HG02870 (cell line): ENCODE measurements around the gene PHLPP1.
"Not testable (repeated sequence)": the region's sequence is repeated elsewhere in the genome, so short reads cannot be mapped to it uniquely, and the experiment has no call there.

Experiments
- ATAC-seq: cut with Tn5 transposase; IDR thresholded peaks from one replicate; pipeline ENCODE4 v1.9.1; 2021; ENCODE audit warnings: mild to moderate bottlenecking, moderate library complexity; ENCODE audit not compliant: unreplicated experiment

The PHLPP1 gene

DNA sequence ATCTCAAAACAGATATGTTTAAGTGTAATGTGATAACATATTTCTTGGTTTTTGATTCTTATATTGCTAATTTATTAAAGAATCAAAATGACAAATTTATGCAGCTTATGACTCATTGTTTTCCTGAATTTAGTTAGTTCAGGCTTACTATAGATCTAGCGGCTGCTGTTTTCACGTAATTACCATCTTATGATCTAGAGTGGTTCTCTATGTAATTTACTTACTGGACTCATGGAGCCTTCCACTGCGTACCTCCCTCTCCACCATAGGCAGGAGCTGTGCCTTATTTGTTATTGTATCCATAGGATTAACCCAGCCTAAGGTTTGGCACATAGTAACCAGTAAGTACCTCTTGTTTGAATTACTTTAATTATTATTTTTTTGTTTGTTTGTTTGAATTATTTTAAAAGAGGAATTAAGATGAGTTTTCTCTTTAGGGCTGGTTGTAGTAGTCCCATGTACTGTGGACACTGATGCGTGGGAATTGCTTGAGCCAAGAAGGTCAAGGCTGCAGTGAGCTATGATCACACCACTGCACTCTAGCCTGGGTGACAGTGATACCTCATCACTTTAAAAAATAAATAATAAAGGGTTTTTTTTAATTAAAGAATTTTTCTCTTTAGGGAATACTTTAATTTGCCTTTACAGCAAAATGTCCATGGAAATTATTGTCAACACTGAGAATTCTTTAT is 165.5 kb downstream of the PHLPP1 start:
- no peak for ATAC-seq

DNA sequence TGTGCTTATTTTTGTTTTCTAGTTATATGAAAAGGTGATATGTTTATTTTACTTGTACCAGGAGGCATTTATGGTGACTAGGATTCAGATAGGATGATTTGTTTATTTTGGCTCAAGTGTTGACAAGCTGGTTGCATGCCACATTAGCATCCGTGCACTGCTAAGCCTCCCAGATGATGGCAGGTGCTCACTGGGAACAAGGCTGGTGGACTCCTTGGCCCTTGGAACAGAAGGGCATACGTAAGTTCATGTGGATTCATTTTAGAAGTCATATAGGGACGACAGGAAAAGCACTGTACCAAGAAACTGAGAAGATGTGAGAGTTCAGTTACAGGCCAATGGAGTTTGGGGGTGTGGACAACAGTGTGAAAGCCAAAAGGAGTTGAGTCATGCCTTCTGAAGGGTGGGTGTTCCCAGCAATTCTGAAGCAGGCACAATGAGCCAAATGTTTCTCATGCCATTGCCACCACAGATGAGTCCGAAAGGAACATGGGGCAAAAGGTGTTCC is 166.2 kb downstream of the PHLPP1 start:
- no peak for ATAC-seq

- ATAC-seq = no peak
Observed at GRCh38 chr18:62883937-62884735, 168.8 kb downstream of the PHLPP1 start.

DNA sequence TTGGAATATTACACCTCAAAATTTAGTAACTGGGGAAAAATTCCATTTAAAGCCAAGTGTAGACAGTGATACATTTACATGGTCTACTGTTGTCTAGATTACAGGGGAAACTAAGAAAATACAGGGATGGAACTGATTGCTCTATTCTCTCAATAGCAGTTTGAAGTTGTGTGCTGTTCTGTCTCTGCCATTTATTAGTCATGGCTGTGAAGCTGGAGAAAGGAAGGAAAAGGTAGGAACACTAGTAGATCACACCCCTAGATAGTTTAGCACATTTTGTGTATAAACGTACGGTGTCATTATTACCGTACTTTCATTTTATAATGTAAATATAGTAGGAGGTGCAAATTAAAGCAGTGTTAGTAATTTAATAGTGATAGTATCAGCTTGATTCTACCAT is 170.5 kb downstream of the PHLPP1 start:
- no peak for ATAC-seq

- ATAC-seq = no peak
Observed at GRCh38 chr18:62894681-62895390, 179.5 kb downstream of the PHLPP1 start.

DNA sequence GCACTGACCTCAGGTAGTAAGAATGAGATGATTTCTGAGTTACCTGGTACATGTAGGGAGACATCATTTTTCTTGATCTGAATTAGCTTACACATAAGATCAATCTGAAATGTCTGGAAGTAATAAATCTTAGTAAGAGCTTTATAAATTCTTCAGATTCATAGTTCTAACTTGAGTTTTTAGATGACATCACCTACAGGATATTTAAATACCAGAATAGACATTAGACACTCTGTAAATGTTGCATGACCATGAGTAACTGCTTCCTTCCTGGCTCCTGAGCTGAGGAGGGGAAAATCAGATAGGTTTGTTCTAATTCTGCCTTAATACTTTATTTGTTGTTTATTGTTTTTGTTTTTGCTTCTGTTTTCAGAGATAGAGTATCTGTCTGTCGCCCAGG is 181.8 kb downstream of the PHLPP1 start:
- ATAC-seq = no peak

- ATAC-seq = peak; percentile 100
Observed at GRCh38 chr18:62898359-62898758, 183.0 kb downstream of the PHLPP1 start.

DNA sequence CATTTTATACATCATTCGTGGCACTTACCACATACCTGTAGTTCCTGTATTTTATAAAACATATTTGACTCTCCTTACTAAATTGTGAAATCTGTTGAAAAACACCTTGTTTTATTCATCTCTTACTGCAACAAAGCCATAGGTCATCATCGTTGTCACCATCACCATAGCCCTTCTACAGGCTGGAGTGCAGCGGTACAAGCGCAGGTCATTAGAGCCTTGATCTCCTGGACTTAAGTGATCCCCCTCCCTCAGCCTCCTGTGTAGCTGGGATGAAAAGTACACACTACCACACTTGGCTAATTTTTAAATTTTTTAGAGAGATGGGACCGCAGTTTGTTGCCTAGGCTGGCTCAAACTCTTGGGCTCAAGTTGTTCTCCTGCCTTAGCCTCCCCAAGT is 184.2 kb downstream of the PHLPP1 start:
- no peak for ATAC-seq

DNA sequence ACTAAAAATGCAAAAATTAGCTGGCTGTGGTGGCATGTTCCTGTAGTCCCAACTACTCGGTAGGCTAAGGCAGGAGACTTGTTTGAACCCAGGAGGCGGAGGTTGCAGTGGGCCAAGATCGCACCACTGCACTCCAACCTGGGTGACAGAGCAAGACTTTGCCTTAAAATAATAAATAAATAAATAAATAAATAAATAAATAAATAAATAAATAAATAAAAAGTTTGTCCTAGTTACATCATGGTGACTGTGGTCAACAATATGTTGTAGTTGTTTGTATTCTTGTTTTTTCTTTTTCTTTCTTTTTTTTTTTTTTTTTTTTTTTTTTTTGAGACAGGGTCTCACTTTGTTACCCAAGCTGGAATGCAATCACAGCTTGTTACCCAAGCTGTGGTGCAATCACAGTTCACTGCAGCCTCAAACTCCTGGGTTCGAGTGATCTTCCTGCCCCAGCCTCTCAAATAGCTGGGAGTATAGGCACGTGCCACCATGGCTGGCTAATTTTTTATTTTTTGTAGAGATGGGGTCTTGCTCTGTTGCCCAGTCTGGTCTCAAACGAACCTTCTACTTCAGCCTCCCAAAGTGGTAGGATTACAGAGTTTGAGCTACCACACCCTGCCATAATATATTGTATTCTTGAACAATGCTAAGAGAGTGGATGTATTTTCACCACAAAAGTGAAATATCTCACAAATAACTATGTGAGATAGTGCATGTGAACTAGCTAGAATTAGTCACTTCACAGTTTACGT is 185.0 kb downstream of the PHLPP1 start:
- no peak for ATAC-seq

- no peak for ATAC-seq
Observed at GRCh38 chr18:62902776-62903175, 187.4 kb downstream of the PHLPP1 start.

DNA sequence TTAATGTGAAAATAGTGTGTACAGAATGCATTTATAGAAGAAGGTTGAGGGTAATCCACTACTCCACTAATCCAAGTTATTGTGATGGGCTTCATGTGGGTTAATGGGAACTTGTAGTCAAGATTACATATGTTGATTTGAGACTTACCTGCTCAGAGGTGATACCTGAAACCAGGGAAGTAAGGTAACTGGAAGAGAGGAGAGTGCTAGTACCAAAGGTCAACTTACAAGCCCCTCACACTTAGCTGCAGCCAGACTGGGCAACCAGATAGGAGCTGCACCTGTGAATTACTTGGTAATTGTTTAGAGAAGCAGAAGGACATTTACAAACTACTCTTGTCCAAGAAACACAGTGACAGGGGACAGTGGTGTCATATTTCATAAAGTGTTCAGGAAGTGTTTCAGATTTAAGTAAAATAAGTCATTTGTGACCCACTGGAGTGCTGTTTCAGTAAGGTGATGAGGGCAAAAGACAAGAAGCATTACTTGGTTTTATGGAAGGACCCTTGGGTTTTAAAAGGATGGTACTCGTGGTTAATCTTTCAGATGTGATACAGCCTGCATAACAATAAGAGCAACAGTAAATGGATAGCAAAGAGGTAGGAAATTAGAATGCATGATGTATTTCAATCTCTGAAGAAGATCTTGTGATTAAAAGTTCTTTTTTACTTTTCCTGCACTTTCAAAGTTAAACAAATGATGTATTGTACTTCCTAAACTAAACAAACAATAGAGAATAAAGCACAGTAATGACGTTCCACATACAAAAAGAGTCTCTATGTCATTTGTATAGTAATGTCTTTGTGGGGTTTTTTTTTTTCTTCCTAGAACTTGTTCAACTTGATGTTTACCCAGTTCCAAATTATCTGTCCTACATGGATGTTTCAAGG is 189.3 kb downstream of the PHLPP1 start:
- ATAC-seq = no peak

GRCh38 chr18:62912885-62913284 is 197.5 kb downstream of the PHLPP1 start:
- ATAC-seq = no peak

GRCh38 chr18:62913824-62914223 is 198.5 kb downstream of the PHLPP1 start:
- ATAC-seq = not testable (repeated sequence)

DNA sequence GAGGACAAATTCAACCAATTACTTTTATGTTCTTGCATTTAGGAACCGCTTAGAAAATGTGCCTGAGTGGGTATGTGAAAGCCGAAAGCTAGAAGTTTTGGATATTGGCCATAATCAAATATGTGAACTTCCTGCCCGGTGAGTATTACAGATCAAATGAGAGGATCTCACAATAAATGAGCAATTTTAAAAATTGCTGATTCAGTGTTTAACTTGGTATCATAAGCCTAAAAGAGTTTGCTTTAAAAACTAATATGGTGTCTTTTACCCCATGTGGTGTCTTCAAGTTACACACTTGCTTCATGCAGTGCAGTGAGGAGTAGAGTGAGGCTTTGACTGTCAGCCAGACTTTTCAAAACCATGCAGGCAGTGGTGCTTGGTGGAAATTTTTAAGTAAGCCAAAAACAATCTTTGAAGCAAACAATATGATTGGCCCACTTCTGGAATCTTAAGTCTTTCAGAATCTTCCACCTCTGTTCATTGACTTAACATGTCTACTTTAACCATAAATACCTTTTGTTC is 199.6 kb downstream of the PHLPP1 start:
- no peak for ATAC-seq

DNA sequence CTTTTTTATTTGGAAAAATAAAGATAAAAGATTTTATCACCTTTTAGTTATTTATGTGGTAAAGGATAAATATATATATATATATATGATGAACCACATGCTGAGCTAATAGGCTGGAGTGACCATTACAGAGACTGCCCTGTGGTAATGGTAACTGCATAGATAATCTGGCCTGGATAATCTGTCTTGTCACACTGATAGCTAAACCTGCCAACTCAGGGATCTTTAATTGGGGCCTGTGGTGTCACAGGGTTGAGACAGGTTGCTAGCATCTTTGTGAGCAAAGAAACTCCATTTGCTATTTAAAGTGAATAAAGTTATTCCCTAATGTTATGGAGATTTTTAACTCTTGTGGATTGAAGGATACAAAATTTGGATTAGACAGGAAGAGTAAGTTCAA is 203.0 kb downstream of the PHLPP1 start:
- no peak for ATAC-seq

- ATAC-seq = no peak
Observed at GRCh38 chr18:62919109-62919838, 203.9 kb downstream of the PHLPP1 start.

- no peak for ATAC-seq
Observed at GRCh38 chr18:62925031-62925688, 209.8 kb downstream of the PHLPP1 start.

DNA sequence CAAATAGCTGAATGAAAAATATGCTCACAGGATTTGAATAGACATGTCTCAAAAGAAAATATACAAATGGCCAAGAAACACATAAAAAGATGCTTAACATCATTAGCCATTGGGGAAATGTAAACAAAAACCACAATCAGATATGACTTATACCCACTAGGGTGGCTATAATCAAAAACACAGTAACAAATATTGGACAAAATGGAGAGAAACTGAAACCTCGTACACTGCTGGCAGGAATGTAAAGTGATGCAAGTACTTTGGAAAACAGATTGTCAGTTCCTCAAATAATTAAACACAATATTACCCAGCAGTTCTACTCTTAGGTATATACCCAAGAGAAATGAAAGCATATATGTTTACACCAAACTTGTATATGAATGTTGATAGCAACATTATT is 213.0 kb downstream of the PHLPP1 start:
- ATAC-seq = no peak
